Measurements from ENCODE around the gene MUL1. TPM values are rescaled to one million over a fixed set of nuclear protein-coding genes. Genes with fewer than 3 reads are reported as not detected.
A peak's percentile ranks its signal among the peaks of the same experiment; 100 is the strongest.

The MUL1 gene
- total and polyA plus RNA-seq, 9 of the 15 experiments (the other 6 are each of a cell fraction or from before 2014, with no cell fraction given) = 10.4 to 32.9 (median 19.3) TPM

DNA sequence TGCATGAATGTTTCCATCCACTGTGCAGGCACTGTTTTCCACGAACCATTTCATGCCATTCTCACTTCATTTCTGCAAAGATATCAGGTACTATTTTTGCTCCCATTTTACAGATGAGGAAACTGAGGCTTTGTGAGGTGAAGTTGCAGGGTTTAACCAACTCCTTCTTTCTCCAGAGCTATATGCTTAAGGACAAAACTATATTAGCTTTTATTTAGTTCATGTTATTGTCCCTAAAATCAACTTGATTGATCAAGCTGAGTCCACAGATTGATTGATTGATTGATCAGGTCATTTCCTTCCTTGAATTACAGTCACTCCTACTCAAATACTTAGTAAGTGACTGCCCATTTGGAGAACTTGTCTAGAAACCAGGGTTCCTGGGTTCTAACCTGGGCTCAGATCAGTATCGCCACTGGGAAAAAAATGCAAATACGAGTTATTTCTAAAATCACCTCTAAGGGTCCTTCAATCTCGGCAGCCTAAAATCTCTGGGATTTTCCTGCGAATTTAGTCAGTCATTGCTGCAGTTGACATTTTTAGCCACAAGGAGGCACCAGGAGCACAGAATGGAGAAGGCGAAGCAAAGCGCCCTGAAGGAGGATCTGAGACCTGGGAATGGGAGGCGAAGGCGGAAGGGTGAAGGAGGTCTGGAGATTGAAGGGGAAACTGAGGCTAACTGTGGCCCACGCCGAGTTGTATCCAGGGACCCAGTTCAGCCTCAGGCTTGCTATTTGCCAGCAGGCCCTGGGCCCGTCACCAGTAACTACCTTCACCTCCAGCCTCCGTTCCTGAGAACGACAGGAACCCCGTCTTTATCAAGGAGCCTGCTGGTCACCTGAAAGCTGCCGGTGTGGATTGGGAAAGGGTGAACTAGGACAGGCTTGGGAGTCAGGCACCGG lies 14.3 kb upstream of the MUL1 start (continued):
- TF ChIP-seq JUND (IDR thresholded peaks at IDR 0.05; ENCODE audit: borderline replicate concordance, low read depth, low read length) (peak; percentile 44; the same call in 1 of the 2 replicates), JUND (tag; IDR thresholded peaks at IDR 0.05; ENCODE audit: borderline replicate concordance, low read depth, low read length) (no peak; the same call in 2 of the 3 replicates), PHB2 (IDR thresholded peaks at IDR 0.05; ENCODE audit: low read depth) (0 out of 2 replicates have a peak, but pooled peaks have one; percentile 19), ZNF121 (CRISPR knock-in tag; conservative IDR thresholded peaks at IDR 0.05) (no peak), ZNF263 (CRISPR knock-in tag; IDR thresholded peaks at IDR 0.05; ENCODE audit: borderline replicate concordance) (0 out of 2 replicates have a peak, but pooled peaks have one; percentile 32), BRF1 (IDR thresholded peaks at IDR 0.05; ENCODE audit: borderline replicate concordance, extremely low read depth, insufficient read length) (no peak), MAFK (IDR thresholded peaks at IDR 0.05; ENCODE audit: low read length) (no peak), SRF (CRISPR knock-in tag; IDR thresholded peaks at IDR 0.05) (no peak), BRCA1 (IDR thresholded peaks at IDR 0.05) (no peak), BRCA1 (CRISPR knock-in tag; IDR thresholded peaks at IDR 0.05) (no peak), ATF7 (IDR thresholded peaks at IDR 0.05) (0 out of 2 replicates have a peak, but pooled peaks have one; percentile 19), HDAC1 (IDR thresholded peaks at IDR 0.05) (peak in 1 of 2 experiments; percentile 83; a peak in 2 of 4 replicates), PURB (CRISPR knock-in tag; IDR thresholded peaks at IDR 0.05; ENCODE audit: low read depth) (no peak), SMAD3 (CRISPR knock-in tag; conservative IDR thresholded peaks at IDR 0.05) (no peak), BCOR (IDR thresholded peaks at IDR 0.05) (peak; percentile 92), RB1 (IDR thresholded peaks at IDR 0.05; ENCODE audit: low read depth) (peak; percentile 41; the same call in 1 of the 2 replicates), MAFF (IDR thresholded peaks at IDR 0.05; ENCODE audit: low read length) (peak; percentile 37), RNF2 (IDR thresholded peaks at IDR 0.05) (0 out of 2 replicates have a peak, but pooled peaks have one; percentile 18), U2AF1 (optimal IDR thresholded peaks at IDR 0.05; ENCODE audit: low read depth, low read length) (no peak), HDAC3 (IDR thresholded peaks at IDR 0.05; ENCODE audit: borderline replicate concordance, partially characterized antibody) (no peak), ZNF644 (tag; IDR thresholded peaks at IDR 0.05; ENCODE audit: low read depth) (no peak), EP400 (IDR thresholded peaks at IDR 0.05) (no peak), ZNF347 (CRISPR knock-in tag; IDR thresholded peaks at IDR 0.05; ENCODE audit: low read depth) (no peak), RAD21 (CRISPR knock-in tag; conservative IDR thresholded peaks at IDR 0.05 in 1 of 2, IDR thresholded peaks at IDR 0.05 in 1 of 2) (peak; percentile 88 to 96), CC2D1A (IDR thresholded peaks at IDR 0.05) (peak; percentile 73), STAG1 (CRISPR knock-in tag; IDR thresholded peaks at IDR 0.05; ENCODE audit: borderline replicate concordance) (peak; percentile 65; the same call in 1 of the 2 replicates)
- TF ChIP-seq, protein P1, sequence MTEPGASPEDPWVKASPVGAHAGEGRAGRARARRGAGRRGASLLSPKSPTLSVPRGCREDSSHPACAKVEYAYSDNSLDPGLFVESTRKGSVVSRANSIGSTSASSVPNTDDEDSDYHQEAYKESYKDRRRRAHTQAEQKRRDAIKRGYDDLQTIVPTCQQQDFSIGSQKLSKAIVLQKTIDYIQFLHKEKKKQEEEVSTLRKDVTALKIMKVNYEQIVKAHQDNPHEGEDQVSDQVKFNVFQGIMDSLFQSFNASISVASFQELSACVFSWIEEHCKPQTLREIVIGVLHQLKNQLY (CRISPR knock-in tag; conservative IDR thresholded peaks at IDR 0.05) = no peak
- TF ChIP-seq, protein P2, sequence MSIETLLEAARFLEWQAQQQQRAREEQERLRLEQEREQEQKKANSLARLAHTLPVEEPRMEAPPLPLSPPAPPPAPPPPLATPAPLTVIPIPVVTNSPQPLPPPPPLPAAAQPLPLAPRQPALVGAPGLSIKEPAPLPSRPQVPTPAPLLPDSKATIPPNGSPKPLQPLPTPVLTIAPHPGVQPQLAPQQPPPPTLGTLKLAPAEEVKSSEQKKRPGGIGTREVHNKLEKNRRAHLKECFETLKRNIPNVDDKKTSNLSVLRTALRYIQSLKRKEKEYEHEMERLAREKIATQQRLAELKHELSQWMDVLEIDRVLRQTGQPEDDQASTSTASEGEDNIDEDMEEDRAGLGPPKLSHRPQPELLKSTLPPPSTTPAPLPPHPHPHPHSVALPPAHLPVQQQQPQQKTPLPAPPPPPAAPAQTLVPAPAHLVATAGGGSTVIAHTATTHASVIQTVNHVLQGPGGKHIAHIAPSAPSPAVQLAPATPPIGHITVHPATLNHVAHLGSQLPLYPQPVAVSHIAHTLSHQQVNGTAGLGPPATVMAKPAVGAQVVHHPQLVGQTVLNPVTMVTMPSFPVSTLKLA (conservative IDR thresholded peaks at IDR 0.05) = 0 out of 4 replicates have a peak, but pooled peaks of 1 of the 2 experiments have one; percentile 7
